ENCODE data around the gene DSTYK. TPM values are rescaled to one million over a fixed set of nuclear protein-coding genes. Genes with fewer than 3 reads are reported as not detected.

The DSTYK gene
- polyA plus RNA-seq, 1 experiment = 16.7 TPM

- no peak for TF ChIP-seq CTCF (IDR thresholded peaks at IDR 0.05; ENCODE audit: low read depth, low read length)
- DNase-seq (ENCODE audit: low read depth, low spot score) = no peak
- no peaks in the 10 kb centered on the region for H3K27me3 ChIP-seq (ENCODE audit: control insufficient read depth, insufficient read depth, low read length)
- H3K27ac ChIP-seq (ENCODE audit: low read depth, low read length) = no peak overlapping the region
- no peaks in the 10 kb centered on the region for H3K9me3 ChIP-seq (ENCODE audit: control insufficient read depth, insufficient read depth, low read length)
- ChIA-PET POLR2A (no interaction called here), CTCF (interaction anchor here (1.2 to 2.5 kb wide), 3 partner anchors 38 to 65 kb away, joined by 3 to 6 read pairs (median 4); no protein-coding TSS in a partner anchor)
- H3K4me3 ChIP-seq (ENCODE audit: low read depth, low read length) = no peak overlapping the region
Observed at GRCh38 chr1:205190845-205191577, 20.5 kb downstream of the DSTYK start.

- DNase-seq (ENCODE audit: low read depth, low spot score) = no peak
- TF ChIP-seq CTCF (IDR thresholded peaks at IDR 0.05; ENCODE audit: low read depth, low read length) = no peak
- ChIA-PET CTCF (interaction anchor here (0.6 to 2.4 kb wide), 5 partner anchors 18 to 136 kb away, joined by 3 to 8 read pairs (median 5); no protein-coding TSS in a partner anchor), POLR2A (no interaction called here)
- Histone ChIP-seq H3K27me3 (ENCODE audit: control insufficient read depth, insufficient read depth, low read length) (no peaks in the 10 kb centered on the region), H3K9me3 (ENCODE audit: control insufficient read depth, insufficient read depth, low read length) (no peaks in the 10 kb centered on the region), H3K27ac (ENCODE audit: low read depth, low read length) (no peak overlapping the region), H3K4me3 (ENCODE audit: low read depth, low read length) (no peak overlapping the region)
Observed at GRCh38 chr1:205189131-205189530, 22.4 kb downstream of the DSTYK start.

GRCh38 chr1:205188596-205188995, 22.9 kb downstream of the DSTYK start:
- H3K9me3 ChIP-seq (ENCODE audit: control insufficient read depth, insufficient read depth, low read length) = no peaks in the 10 kb centered on the region
- CTCF ChIA-PET = interaction anchor here (0.6 to 2.4 kb wide), 4 partner anchors 19 to 136 kb away, joined by 3 to 8 read pairs (median 6); no protein-coding TSS in a partner anchor
- DNase-seq (ENCODE audit: low read depth, low spot score) = no peak
- TF ChIP-seq CTCF (IDR thresholded peaks at IDR 0.05; ENCODE audit: low read depth, low read length) = no peak
- H3K4me3 ChIP-seq (ENCODE audit: low read depth, low read length) = no peak overlapping the region
- POLR2A ChIA-PET = no interaction called here
- no peaks in the 10 kb centered on the region for H3K27me3 ChIP-seq (ENCODE audit: control insufficient read depth, insufficient read depth, low read length)
- no peak overlapping the region for H3K27ac ChIP-seq (ENCODE audit: low read depth, low read length)

- DNase-seq (ENCODE audit: low read depth, low spot score) = no peak
- Histone ChIP-seq H3K27me3 (ENCODE audit: control insufficient read depth, insufficient read depth, low read length) (no peaks in the 10 kb centered on the region), H3K27ac (ENCODE audit: low read depth, low read length) (no peak overlapping the region), H3K4me3 (ENCODE audit: low read depth, low read length) (no peak overlapping the region), H3K9me3 (ENCODE audit: control insufficient read depth, insufficient read depth, low read length) (no peaks in the 10 kb centered on the region)
- TF ChIP-seq CTCF (IDR thresholded peaks at IDR 0.05; ENCODE audit: low read depth, low read length) = no peak
- CTCF ChIA-PET = interaction anchor here (0.8 to 2.4 kb wide), 3 partner anchors 47 to 137 kb away, joined by 3 to 8 read pairs (median 3); no protein-coding TSS in a partner anchor
- POLR2A ChIA-PET = no interaction called here
Observed at GRCh38 chr1:205188098-205188497, 23.4 kb downstream of the DSTYK start.

GRCh38 chr1:205187420-205187819, 24.1 kb downstream of the DSTYK start:
- no peak for TF ChIP-seq CTCF (IDR thresholded peaks at IDR 0.05; ENCODE audit: low read depth, low read length)
- POLR2A ChIA-PET = no interaction called here

More at GRCh38 chr1:205187420-205187819, 24.1 kb downstream of the DSTYK start:
- Histone ChIP-seq H3K27ac (ENCODE audit: low read depth, low read length) (no peak overlapping the region), H3K27me3 (ENCODE audit: control insufficient read depth, insufficient read depth, low read length) (no peaks in the 10 kb centered on the region), H3K4me3 (ENCODE audit: low read depth, low read length) (no peak overlapping the region), H3K9me3 (ENCODE audit: control insufficient read depth, insufficient read depth, low read length) (no peaks in the 10 kb centered on the region)
- DNase-seq (ENCODE audit: low read depth, low spot score) = no peak
- CTCF ChIA-PET = interaction anchor here (0.8 to 2.4 kb wide), 2 partner anchors 46 to 66 kb away, joined by 3 to 8 read pairs; no protein-coding TSS in a partner anchor

Data from AG04450 (cell line).